ENCODE results near the gene CHSY1. TPM values are rescaled to one million over a fixed set of nuclear protein-coding genes. Genes with fewer than 3 reads are reported as not detected.

CHSY1 gene
- total RNA-seq, 1 donor from 2014 or later: 41.7 TPM

DNA sequence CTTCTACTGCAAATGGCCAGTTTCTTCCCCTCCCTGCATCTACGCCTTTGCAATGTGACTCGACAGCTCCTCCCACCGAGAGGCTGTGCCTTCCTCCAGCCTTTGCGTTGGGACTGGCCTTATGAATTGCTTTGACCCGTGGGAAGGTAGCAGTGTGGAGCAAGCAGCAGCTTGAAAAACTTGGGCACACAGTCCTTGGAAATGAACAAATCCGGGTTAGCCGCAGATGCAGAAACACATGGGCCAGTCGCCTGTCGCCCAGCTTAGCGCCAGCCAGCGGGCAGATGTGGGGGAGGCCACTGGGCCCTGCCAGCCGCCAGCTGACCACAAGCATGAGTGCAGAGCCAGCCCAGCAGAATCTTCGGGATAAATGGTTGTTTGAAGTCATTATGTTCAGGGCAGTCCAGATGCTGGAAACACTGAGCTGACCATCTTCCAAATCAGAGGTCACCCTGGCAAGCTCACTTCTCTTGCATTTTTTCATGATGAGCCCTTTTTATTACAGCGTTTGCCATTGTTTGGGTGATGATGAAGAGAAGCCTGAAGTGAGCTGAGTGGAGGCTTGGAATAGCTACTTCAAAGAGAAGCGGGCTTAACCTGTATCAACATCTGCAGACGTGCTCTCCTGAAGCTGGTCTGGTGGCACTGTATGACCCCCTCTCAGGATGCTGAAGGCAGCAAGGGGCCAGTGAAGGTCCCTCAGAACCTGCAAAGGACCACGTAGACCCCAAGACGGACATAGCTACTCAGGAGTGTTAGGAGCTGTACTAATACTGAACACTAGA lies 15.7 kb upstream of the CHSY1 start:
- no peak for DNase-seq

DNA sequence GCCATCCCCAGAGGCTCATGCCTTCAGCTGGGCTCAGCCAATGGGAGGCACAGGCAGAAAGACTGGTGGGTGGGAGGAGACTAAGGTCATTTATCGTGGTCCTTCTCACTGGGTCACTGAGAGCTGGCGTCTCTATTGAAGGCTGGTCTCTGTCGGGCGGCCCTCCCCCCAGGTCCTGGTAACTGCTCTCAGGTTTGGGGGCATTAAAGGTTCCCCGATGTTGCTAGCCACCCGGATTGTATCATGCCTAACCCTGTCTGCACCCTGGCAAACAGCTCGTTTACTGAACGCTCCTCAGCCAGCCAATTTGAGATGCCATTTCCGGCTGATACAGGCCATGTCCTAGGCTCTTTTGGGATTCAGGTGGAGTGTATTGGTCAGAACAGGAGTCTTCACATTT lies 14.9 kb upstream of the CHSY1 start:
- DNase-seq: no peak

DNA sequence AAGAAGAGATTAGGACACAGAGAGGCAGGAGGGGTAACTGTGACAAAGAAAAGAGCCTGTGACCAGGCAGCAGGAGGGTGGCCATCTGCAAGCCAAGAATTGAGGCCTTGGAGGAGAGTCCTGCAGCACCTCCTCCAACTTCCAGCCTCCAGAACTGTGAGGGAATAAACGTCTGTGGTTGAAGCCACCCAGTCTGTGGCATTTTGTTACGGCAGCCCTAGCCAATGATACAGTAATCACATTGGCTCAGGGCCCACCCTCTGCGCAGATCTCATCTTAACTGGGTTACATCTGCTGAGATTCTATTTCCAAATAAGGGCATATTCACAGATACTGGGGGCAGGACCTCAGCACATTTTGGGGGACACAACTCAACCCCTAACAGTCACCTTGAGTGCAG lies 14.2 kb upstream of the CHSY1 start:
- peak; percentile 77 for DNase-seq

DNA sequence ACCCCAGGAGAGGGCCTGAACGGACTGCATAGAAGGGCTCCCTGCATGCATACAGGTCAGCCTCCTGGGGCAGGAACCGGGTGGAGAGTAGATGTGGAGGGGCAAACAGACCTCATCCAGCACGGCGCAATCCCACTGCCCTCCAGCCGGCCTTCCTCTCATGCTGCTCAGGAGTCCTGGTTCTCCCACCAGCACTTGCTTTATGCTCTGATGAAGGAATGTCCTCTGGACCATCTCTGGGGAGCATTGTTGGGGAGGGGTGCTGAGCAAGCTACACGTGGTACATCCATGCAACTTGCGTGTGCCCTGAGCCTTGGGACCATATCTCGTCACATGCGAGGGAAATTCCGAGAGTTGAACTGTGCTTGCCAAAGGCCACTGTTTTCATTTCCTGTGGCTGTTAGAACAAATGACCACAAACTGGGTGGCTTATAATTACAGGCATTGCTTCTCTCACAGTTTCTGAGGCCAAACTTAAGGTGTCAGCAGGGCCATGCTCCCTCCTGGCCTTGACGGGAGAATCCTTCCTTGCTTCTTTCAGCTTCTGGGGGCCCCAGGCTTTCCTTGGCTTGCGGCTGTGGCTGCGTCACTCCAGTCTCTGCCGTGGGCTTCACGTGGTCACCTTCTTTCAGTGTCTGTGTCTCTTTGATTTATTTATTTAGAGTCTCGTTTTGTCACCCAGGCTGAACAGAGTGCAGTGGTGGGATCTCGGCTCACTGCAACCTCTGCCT lies 13.2 kb upstream of the CHSY1 start:
- DNase-seq: no peak

DNA sequence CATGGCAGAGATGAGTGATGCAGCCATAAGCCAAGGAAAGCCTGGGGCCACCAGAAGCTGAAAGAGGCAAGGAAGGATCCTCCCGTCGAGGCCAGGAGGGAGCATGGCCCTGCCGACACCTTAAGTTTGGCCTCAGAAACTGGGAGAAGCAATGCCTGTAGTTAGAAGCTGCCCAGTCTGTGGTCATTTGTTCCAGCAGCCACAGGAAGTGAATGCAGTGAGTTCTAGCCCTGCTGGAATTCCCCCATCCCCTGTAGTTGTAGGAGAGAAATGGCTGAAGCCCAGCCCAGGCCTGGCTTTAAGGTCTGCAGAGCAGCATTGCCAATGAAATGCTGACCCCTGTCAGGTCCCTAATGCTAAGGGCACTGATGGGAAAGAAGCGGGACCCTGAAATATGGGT lies 12.2 kb upstream of the CHSY1 start:
- DNase-seq: no peak

DNA sequence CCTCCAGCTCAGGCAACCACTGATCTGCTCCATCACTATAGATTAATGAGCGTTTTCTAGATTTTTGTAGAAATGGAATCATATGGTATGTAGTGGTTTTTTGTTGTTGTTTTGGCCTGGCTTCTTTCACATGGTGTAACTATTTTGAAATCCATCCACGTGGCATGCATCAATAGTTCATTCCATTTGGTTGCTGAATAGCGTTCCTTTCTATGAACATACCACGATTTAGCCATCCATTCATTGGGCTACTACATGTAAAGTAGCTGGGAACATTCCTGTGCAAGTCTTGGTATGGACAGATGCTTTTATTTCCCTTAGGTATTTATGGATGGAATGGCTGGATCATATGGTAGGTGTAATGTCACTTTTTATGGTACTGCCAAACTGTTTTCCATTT lies 10.7 kb upstream of the CHSY1 start:
- no peak for DNase-seq

DNA sequence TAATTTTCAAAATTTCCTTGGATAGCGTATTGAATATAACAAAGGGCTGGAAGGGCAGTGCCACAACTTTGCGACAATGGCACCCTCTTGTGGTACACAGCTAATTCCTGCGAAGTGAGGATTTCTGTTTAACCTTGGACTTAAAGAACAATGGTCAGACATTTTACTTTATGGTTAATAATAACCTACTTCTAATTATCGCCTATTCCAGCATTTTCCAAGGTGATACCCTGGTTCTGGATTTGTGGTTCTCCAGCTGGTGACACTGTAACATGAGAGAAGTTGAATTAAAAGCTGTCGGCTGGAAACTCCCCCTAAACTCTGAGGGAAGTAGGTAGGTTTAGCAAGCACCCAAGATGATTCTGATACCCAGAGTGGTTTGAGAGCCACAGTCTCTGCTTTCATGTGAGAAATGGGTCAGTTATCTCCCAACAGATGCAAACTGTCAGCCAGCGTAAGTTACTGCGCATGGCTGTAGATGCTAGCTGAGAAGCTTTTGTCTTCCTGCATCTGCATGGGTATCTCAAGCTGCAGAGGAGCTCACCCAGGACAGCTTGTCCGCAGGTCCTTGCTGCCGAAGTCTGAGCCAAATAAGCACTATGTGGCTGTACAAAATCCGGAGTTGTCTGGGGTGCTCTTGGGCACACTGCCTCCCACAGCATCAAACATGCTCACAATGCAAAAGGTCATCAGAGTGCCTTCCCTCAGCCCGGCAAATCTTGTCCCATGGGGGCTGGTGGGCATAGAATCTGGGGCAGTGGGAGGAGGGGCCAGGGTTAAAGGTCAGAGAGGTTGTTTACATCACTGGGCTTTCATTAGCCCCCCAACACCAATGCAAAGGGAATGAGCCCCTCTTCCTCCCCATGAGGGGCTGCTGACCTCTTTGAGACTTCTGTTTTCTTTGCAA lies 6.6 kb upstream of the CHSY1 start:
- peak; percentile 89 for DNase-seq

DNA sequence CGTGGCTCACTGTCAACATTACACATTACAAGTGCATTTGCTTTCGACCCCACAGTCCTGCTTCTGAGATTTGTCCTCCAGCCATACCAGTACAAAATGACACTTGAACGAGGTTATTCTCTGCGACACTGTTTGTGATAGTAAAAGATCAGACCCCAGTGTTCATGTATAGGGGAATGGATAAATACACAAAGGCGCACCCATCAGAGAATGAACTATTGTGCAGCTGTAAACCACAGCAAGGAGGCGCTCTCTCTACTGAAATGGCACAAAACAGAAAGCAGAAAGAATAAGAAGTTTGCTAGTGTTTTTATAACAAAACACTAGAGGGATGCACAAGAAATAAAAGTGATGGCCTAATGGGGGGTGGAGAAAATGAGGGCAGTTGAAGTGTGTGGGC lies 4.9 kb upstream of the CHSY1 start:
- no peak for DNase-seq

DNA sequence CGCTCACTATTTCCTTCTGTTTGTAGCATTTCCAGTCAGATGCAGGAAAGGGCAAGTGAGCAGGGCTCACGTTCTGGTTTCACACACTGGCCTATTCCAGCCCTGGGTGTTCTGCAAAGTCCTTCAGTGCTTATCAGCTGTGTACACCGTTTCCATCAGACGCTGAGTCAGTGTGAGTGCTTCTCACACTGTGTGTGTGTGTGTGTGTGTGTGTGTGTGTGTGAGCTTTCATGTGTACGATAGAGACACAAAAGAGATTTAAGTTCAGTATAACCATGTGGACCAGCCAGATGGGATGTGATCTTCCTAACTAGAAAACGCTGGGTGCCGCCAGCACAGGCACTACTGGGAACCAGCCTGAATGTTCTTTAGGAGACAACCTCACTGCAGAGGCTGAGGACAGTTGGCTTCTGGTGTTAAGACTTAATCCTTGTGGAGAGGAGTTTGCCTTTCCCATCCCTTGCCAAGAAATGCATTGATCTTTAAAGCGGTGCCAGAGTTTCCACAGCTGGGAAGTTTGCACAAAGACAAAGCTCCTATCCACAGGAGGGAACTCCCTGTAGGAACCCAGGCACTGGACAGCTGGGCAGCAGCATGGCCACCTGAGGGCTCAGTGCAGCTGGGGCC lies 3.9 kb upstream of the CHSY1 start:
- DNase-seq: peak; percentile 92

DNA sequence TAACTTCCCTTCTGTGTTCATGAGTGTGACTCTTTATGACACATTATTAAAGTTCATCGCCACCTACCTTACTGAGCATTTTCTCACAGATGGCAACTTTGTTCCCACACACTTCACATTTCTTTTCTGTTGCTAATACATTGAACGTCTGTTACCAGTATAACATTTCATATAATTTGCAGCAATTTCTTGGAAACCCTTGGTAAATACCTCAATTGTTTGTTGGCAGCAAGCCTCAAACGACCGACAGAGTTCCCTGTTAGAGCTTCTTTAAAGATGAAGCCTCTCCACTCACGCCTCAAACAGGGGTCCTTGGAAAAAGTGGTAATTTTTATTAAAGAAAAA lies 3.2 kb upstream of the CHSY1 start:
- peak; percentile 77 for DNase-seq

DNA sequence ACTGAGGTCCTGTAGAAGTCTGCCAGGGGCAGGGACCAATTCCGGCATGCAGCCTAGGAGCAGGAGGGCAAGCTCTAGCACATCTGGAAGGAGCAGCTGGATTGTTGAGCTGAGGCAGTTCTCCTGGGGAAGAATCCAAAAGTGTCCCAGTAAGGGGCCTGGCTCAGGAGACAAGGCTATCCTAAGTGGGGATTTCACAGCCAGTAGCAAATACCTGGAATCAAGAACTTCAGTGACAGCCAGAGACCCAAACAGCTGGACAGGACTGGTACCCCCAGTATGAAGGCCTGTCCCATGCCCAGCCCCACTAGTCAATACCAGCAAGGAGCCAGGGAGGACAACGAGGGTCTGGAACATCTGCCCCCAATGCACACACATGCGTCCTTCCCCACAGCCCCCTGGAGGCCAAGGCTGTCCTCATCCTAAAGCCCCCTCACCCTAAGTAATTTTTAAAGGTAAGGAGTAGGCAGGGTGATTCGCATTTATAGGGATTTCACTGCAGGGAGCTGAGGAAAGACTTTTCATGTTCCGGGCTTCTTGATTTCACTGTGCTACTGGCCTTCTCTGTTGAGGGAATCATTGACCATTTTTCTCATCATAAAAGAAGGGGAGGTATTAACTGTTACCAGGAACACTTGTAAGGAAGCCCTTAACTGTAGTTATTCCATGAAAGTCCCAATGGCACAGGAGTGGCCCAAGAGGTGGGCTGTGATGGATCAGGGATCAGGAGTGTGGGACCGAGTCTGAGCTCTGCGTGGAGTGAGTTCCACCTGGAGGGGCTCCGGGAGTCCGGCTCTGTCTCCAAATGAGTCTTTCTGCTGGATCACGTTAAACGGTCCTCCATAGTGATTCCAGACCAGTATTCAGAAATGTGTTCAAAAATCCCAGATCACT lies 2.6 kb upstream of the CHSY1 start:
- DNase-seq: no peak

DNA sequence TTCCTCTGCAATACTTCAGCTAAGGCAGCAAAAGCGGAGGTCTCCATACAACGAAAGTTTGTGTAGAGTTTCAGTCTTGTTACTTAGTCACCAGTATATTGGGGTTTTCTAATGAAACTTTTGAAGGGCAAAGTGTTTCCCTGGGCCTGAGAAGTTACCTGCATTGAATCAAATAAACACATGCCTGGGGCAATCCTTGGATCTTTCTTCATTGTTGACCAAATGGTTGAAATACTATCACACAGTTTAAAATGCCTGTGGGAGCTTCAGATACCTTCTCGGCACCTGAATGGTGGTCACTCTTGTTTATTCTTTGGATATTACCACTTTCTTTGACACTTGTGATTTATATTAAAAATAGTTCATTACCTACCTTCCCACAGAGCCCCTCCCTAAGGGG lies 988 bp upstream of the CHSY1 start:
- DNase-seq: no peak

DNA sequence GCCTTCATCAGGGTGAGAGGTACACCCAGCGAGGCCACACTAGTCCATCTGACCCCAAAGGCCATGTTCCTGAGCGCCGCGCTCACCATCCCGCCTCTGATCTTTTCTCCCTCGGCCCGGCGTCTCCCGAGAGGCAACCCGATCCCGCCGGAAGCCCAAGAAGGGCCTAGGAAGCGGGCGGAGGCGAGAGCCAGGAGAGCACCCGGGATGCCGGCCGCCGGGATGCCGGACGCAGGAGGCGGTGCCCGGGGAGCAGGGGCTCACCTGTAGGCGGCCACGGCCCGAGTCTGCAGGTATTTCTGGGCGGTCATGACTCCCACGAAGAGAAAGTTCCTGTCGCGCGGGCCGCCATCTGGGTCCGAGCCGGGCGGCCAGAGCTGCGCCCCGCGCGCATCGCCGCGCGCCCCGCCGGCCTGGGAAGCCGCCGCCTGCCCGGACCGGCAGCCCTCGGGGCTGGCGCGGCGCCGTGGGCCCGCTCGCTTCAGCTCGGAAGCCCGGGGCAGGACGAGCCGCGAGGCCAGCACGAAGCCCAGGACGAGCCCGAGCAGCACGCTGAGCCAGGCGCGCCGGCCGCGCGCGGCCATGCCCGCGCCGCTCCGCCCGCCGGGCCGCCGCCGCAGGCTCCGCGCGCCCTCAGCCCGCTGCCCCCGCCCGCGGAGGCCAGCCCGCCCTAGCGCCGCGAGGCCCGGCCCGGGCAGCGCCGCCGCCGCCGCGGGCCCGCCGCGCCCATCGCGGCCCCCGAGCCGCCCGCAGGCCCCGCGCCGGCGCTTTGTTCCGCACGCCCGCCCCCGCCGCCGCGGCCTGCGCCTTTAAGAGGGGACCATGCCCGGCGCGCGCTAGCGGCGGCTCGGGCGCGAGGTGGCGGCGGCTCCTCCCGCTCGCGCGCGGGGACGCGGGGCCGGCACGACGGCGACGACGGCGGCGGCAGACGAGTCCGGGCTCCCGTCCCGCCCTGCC lies 697 bp downstream of the CHSY1 start:
- DNase-seq: peak; percentile 54

DNA sequence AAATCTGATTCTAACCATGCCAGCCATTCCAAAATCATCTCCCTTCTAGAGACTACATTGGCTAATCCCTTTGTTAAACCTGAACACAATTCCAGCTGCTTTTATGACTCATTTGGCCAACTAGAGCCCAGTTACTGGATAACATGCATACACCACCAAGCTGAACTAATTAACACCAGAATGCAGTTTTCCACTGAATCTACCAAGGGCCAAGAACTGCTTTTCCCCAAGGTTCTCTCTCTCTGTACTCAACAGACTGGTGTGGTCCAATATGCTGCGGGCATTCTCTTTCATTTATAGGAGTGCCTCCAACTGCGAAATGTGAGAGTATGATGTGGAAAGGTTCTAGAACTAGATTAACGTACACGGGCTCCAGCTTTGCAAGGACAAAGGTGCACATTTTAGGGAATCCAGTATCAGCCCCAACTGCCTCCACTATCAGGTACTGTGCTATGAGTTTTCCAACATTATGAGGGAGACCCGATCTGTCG lies 1.5 kb downstream of the CHSY1 start:
- peak; percentile 80 for DNase-seq

DNA sequence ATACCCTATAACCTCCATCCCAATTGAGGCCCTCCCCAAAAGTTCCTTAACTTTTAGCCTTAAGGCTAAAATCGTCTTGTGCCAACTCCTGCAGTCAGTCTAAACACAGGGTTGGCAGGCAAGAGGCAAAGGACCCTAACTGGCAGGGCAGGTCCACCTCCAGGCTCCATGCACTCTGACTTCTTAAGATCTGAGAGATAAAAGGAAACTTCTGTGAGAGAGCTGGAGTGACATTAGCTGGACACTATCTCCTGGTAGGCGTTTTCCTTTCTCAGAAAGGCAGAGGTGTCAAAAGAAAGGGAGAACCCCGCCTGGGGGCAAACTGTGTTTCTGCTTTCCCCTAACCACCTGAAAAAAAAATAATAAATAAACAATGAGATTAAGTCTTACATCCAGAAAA lies 3.6 kb downstream of the CHSY1 start:
- DNase-seq: no peak

DNA sequence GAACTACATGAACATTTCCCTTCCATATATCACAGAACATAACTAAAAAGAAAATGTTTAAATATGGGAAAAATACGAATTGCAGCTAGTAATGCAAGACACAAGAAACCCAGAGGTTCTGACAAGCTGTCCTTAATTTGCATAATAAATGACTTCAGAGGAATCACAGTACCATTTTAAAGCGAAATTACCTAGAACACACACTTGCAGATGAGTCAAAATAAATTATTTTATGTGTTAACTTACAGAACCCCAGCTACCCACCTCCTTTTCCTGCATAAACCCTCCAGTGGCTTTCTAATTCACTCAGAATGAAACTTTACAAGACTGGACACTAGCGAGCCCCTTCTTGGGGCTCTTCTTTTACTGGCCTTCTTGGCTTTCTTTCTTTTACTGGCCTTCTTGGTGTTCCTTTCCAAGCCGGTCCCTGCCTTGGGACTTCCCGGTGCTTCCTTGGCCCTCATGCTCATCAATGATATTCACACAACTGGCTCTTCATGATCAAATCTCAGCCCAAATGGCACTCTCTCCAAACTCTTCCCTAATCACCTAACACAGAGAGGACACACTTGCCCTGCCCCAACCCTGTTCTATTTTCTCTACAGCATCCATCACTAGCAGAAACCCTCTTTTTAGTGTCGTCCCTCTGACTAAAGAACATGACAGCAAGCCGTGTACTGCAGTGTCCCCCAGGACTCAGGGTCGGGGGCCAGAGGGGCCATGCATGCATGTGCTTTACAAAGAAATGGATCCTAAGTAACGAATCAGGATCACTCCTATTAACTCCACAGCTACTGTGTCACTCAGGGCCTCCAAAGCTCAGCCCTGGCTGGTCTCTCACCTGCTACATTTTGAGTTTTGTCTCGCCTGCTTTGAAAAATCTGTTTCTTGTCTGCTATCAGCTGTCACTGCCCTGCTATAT lies 4.8 kb downstream of the CHSY1 start:
- no peak for DNase-seq

DNA sequence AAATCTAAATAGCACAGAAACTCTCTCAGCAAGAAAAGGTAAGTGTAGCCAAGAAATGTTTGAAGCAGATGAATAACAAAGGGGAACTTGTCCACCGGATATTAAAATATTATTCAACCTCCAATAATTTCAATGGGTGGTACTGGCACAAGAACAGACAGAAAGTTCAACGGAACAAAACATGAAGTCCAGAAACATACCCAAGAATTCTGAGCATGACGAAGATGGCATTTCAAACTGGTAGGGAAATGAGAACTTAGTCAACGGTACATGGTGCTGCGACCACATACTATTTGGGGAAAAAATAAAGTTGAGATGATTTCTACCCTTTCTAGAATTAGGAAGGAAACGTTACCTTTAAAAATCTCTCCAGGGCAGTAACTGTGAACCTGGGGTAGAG lies 5.5 kb downstream of the CHSY1 start:
- DNase-seq: no peak

DNA sequence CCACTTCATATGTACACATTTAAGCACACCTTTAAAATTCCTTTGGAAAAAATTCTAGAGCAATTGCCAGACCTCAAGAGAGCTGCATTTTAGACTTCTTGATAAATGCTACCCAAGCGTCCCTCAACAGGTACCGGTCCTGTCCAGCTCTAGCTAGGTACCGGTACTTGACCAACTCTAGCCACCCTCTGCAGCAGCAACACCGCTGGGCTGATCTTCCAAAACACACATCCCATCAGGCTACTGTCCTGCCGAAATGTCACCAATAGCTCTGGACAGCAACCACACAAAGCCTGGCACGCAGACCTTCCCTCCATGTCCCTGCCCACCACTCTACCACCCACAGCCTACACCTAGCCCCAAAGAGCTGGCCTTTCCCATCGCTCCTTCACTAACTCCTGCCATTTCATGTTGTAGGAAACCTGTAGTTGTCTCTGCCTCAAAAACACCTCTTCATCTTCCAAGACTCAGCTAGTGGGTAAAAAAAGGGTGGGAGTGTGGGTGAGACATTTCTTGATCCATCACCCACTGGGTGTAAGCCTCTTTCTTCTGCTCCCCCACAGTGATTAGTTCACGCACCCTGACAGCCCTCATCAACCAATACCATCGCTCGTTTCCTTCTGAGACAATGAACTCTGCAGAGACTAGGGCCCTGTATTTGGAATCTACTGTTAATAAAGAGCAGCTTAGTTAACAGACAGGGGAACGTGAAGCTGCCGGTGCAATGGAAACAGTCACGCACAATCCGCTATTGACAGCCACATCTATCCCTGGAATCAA lies 6.8 kb downstream of the CHSY1 start:
- no peak for DNase-seq
